ENCODE data around the gene TSR3. TPM values are rescaled to one million over a fixed set of nuclear protein-coding genes. Genes with fewer than 3 reads are reported as not detected.

Gene TSR3
- polyA plus RNA-seq, 1 of the 3 experiments (the other 2 are of a cell fraction), result 87.3 TPM

DNA sequence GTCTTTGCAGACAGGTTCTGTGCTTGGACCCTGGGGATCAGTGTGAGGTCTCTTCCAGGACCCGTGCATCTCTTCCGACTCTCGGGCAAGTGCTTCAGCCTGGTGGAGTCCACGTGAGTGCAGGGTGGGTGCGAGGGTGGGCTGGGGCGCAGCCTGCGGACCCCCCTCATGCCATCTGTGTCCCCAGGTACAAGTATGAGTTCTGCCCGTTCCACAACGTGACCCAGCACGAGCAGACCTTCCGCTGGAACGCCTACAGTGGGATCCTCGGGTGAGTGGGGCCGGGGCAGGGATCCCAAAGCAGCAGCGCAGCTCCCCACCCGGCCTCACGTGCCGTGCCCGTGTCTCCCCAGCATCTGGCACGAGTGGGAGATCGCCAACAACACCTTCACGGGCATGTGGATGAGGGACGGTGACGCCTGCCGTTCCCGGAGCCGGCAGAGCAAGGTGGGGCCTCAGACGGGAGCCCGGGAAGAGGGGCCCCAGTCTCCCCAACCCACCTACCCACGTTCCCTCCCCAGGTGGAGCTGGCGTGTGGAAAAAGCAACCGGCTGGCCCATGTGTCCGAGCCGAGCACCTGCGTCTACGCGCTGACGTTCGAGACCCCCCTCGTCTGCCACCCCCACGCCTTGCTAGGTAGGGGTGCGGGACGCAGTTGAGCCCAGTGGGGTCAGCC is 10.1 kb upstream of the TSR3 start (continued):
- no peak for TF ChIP-seq RCOR1 (IDR thresholded peaks at IDR 0.05; ENCODE audit: low read length)
- TF ChIP-seq MXI1 (IDR thresholded peaks at IDR 0.05; ENCODE audit: low read depth, low read length), result no peak
- TF ChIP-seq, protein P1, sequence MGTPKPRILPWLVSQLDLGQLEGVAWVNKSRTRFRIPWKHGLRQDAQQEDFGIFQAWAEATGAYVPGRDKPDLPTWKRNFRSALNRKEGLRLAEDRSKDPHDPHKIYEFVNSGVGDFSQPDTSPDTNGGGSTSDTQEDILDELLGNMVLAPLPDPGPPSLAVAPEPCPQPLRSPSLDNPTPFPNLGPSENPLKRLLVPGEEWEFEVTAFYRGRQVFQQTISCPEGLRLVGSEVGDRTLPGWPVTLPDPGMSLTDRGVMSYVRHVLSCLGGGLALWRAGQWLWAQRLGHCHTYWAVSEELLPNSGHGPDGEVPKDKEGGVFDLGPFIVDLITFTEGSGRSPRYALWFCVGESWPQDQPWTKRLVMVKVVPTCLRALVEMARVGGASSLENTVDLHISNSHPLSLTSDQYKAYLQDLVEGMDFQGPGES (IDR thresholded peaks at IDR 0.05; ENCODE audit: low read depth, low read length), result no peak
- no peak for TF ChIP-seq RFX5 (IDR thresholded peaks at IDR 0.05; ENCODE audit: low read length)
- no peak for TF ChIP-seq NRF1 (IDR thresholded peaks at IDR 0.05; ENCODE audit: low read depth, low read length)
- TF ChIP-seq ELF1 (IDR thresholded peaks at IDR 0.05), result no peak

DNA sequence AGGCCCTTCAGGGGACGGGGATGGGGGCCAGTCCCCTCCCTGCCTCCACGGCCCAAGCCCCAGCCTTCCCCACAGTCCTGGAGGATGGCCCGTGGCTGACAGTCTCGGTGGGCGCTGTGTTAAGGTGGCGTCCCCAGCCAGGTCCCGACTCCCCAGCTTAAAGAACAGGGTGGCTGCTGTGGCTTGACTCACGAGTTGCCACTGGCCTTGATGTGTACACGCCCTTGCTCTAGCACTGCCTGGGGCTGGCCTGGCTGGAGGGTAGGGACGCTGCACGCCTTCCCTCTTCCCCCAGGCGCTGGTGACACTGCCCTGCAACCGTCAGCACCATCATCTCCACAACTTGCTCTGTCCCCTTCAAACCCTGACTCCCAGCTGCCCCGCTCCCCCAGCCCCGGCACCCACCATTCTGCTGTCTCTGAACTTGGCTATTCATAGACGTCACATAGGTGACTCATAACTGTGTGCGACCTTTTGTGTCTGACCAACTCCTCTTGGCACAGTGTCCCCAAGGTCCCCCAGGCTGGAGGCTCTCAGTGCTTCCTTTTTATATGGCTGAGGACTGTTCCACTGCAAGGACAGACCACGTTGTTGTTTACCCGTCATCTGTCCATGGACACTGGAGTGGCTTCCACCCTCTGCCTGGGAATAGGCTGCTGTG is 6.4 kb upstream of the TSR3 start:
- peaks cover 4 to 12% of the 10 kb centered on the region in 2 experiments for H3K36me3 ChIP-seq (replicated peaks in 1 of 2; ENCODE audit: control insufficient read depth in 1 of 2, insufficient read depth in 2 of 2, low read length in 1 of 2)
- H3K4me2 ChIP-seq, result no peak overlapping the region
- peaks cover 32% of the 10 kb centered on the region; the same call in 1 of the 2 replicates for H4K20me1 ChIP-seq (ENCODE audit: insufficient read depth)
- no peak overlapping the region for H3K9ac ChIP-seq
- H3K4me1 ChIP-seq (ENCODE audit: control insufficient read depth in 1 of 2, insufficient read depth in 2 of 2, low read depth in 1 of 2, low read length in 1 of 2), result no peaks in the 10 kb centered on the region
- no peak for TF ChIP-seq FOXJ3 (CRISPR knock-in tag; IDR thresholded peaks at IDR 0.05)
- no peak for TF ChIP-seq SIN3A (IDR thresholded peaks at IDR 0.05; ENCODE audit: borderline replicate concordance, low read depth, low read length)
- no peak for TF ChIP-seq MEF2A (IDR thresholded peaks at IDR 0.05; ENCODE audit: borderline replicate concordance, low read depth)
- TF ChIP-seq, protein P2, sequence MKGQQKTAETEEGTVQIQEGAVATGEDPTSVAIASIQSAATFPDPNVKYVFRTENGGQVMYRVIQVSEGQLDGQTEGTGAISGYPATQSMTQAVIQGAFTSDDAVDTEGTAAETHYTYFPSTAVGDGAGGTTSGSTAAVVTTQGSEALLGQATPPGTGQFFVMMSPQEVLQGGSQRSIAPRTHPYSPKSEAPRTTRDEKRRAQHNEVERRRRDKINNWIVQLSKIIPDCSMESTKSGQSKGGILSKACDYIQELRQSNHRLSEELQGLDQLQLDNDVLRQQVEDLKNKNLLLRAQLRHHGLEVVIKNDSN (IDR thresholded peaks at IDR 0.05; ENCODE audit: borderline replicate concordance, low read depth), result no peak
- TF ChIP-seq GABPA (IDR thresholded peaks at IDR 0.05; ENCODE audit: low read depth), result no peak
- TF ChIP-seq YY1 (IDR thresholded peaks at IDR 0.05; ENCODE audit: low read depth), result no peak
- TF ChIP-seq, protein P3, sequence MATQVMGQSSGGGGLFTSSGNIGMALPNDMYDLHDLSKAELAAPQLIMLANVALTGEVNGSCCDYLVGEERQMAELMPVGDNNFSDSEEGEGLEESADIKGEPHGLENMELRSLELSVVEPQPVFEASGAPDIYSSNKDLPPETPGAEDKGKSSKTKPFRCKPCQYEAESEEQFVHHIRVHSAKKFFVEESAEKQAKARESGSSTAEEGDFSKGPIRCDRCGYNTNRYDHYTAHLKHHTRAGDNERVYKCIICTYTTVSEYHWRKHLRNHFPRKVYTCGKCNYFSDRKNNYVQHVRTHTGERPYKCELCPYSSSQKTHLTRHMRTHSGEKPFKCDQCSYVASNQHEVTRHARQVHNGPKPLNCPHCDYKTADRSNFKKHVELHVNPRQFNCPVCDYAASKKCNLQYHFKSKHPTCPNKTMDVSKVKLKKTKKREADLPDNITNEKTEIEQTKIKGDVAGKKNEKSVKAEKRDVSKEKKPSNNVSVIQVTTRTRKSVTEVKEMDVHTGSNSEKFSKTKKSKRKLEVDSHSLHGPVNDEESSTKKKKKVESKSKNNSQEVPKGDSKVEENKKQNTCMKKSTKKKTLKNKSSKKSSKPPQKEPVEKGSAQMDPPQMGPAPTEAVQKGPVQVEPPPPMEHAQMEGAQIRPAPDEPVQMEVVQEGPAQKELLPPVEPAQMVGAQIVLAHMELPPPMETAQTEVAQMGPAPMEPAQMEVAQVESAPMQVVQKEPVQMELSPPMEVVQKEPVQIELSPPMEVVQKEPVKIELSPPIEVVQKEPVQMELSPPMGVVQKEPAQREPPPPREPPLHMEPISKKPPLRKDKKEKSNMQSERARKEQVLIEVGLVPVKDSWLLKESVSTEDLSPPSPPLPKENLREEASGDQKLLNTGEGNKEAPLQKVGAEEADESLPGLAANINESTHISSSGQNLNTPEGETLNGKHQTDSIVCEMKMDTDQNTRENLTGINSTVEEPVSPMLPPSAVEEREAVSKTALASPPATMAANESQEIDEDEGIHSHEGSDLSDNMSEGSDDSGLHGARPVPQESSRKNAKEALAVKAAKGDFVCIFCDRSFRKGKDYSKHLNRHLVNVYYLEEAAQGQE (IDR thresholded peaks at IDR 0.05; ENCODE audit: low read depth, low read length), result no peak
- TF ChIP-seq GATA2 (CRISPR knock-in tag; IDR thresholded peaks at IDR 0.05), result no peak
- no peak for TF ChIP-seq JUND (IDR thresholded peaks at IDR 0.05)
- TF ChIP-seq, protein P4, sequence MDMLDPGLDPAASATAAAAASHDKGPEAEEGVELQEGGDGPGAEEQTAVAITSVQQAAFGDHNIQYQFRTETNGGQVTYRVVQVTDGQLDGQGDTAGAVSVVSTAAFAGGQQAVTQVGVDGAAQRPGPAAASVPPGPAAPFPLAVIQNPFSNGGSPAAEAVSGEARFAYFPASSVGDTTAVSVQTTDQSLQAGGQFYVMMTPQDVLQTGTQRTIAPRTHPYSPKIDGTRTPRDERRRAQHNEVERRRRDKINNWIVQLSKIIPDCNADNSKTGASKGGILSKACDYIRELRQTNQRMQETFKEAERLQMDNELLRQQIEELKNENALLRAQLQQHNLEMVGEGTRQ (IDR thresholded peaks at IDR 0.05; ENCODE audit: borderline replicate concordance, low read depth, low read length), result no peak
- no peak for TF ChIP-seq RCOR1 (IDR thresholded peaks at IDR 0.05; ENCODE audit: low read length)
- H3K27me3 ChIP-seq (ENCODE audit: insufficient read depth), result no peaks in the 10 kb centered on the region
- ChIA-PET POLR2A (no interaction called here), CTCF (interaction anchor here (1.5 kb wide), 1 partner anchor 22 kb away, joined by 3 read pairs; no protein-coding TSS in a partner anchor)
- no peaks in the 10 kb centered on the region for H3K9me3 ChIP-seq
- H2AFZ ChIP-seq (ENCODE audit: low read depth), result no peak overlapping the region
- no peak for DNase-seq
- peaks cover 5% of the 10 kb centered on the region for H3F3A ChIP-seq (replicated peaks; ENCODE audit: insufficient read depth)
- no peak overlapping the region for H3K4me3 ChIP-seq (ENCODE audit: low read depth in 2 of 2, low read length in 1 of 2)
- WGBS (ENCODE audit: low lambda C conversion rate), result 81% methylated on average over 15 of the region's 19 CpGs
- peaks cover 78% of the 10 kb centered on the region for H3K79me2 ChIP-seq (ENCODE audit: insufficient read depth)
- H3K9me2 ChIP-seq, result no peaks in the 10 kb centered on the region
- H3K27ac ChIP-seq (ENCODE audit: low read depth in 2 of 2, low read length in 1 of 2), result no peak overlapping the region

All from SK-N-SH (cell line).